Ovary (tissue), 3 donors: ENCODE measurements around the gene CLBA1.

ENCODE experiments used
- POLR2A ChIP-seq: fragments of 450-650 bp; IDR thresholded peaks from one replicate; pipeline ENCODE4 v1.6.1; 2017; ENCODE audit warnings: antibody characterized with exemption, mild to moderate bottlenecking, moderate library complexity
- TF ChIP-seq, protein P1 (sequence below), 3 donors: fragments of 450-650 bp in 2 of 3; fragments of 200-600 bp in 1 of 3; IDR thresholded peaks; one replicate each; pipeline versions ENCODE4 v1.5.1 to v1.8.0; 2016 to 2022; ENCODE audit warnings: antibody characterized with exemption in 3 of 3, mild to moderate bottlenecking in 1 of 3
- donor health status: DM: no; HTN: no; CAD: no.

- TF ChIP-seq, protein P1, sequence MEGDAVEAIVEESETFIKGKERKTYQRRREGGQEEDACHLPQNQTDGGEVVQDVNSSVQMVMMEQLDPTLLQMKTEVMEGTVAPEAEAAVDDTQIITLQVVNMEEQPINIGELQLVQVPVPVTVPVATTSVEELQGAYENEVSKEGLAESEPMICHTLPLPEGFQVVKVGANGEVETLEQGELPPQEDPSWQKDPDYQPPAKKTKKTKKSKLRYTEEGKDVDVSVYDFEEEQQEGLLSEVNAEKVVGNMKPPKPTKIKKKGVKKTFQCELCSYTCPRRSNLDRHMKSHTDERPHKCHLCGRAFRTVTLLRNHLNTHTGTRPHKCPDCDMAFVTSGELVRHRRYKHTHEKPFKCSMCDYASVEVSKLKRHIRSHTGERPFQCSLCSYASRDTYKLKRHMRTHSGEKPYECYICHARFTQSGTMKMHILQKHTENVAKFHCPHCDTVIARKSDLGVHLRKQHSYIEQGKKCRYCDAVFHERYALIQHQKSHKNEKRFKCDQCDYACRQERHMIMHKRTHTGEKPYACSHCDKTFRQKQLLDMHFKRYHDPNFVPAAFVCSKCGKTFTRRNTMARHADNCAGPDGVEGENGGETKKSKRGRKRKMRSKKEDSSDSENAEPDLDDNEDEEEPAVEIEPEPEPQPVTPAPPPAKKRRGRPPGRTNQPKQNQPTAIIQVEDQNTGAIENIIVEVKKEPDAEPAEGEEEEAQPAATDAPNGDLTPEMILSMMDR (IDR thresholded peaks at IDR 0.05), result peak; percentile 42 to 65 (median 60)
- TF ChIP-seq POLR2A, result no peak
Measured at GRCh38 chr14:104976198-104977007, 9.2 kb upstream of the CLBA1 start.
